Measurements from ENCODE around the gene MEI1.
A peak's percentile ranks its signal among the peaks of the same experiment; 100 is the strongest.
"Not testable (repeated sequence)": the region's sequence is repeated elsewhere in the genome, so short reads cannot be mapped to it uniquely, and the experiment has no call there.

Gene MEI1

GRCh38 chr22:41699264-41700107, at the start of gene MEI1:
Gene MEI1 (plus strand): TSS chr22:41699503. CDS start chr22:41699539, 36 bp downstream.
- peak; percentile 76 to 78 for DNase-seq (ENCODE audit: low read depth in 2 of 2)

DNA sequence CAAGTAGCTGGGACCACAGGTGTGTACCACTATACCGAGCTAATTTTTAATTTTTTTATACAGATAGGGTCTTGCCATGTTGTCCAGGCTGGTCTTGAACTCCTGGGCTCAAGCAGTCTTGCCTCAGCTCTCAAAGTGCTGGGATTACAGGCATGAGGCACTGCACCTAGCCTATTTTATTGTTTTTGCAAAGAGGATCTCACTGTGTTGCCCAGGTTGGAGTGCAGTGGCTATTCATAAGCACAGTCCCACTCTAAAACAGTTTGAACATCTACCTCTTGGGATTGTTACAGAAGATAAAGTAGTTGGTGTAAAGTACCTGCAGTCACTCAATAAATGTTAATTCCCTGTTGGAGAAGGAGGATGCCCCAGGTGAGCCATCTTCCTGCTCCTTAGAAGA, 49.1 kb upstream of the MEI1 start:
- no peak for DNase-seq (ENCODE audit: low read depth in 2 of 2)

DNA sequence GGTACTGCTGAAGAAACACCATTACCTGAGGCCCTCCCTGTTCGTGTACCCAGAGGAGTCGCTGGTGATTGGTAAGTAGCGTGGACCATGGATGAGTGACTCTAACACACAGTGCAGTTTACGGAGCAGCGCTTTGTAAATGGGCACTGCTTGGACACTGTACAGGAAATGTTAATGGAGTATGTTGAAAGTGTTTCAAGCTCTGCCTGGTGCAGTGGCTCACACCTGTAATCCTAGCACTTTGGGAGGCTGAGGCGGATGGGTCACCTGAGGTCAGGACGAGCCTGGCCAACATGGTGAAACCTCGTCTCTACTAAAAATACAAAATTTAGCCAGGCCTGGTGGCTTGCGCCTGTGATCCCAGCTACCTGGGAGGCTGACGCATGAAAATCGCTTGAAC, 48.5 kb upstream of the MEI1 start:
- no peak for DNase-seq (ENCODE audit: low read depth in 2 of 2)

DNA sequence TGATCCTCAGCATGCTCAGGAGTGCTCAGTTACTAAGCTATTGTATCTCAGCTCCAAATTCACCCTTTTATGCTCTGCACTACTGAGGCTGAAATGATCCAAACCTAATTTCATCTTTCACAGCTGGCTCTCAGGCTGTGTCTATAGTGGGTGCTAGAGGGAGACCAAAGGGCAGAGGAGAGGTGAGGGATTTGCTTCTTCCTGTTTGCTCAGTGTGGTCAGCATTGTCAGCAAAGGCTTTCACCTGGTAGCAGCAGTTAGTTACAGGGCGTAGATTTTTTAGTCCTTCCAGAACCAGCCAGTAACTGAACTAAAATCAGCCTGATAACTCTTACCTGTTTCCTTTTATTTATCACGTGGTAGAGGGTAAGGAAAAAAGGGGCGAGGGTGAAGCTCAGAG, 45.0 kb upstream of the MEI1 start:
- no peak for DNase-seq (ENCODE audit: low read depth in 2 of 2)

GRCh38 chr22:41656556-41656955, 42.7 kb upstream of the MEI1 start:
- DNase-seq (ENCODE audit: low read depth in 2 of 2) = no peak

- DNase-seq (ENCODE audit: low read depth in 2 of 2) = no peak
These were observed 41.6 kb upstream of the MEI1 start for GRCh38 chr22:41657709-41658108.

GRCh38 chr22:41658869-41659268, 40.4 kb upstream of the MEI1 start:
- DNase-seq (ENCODE audit: low read depth in 2 of 2) = no peak

DNA sequence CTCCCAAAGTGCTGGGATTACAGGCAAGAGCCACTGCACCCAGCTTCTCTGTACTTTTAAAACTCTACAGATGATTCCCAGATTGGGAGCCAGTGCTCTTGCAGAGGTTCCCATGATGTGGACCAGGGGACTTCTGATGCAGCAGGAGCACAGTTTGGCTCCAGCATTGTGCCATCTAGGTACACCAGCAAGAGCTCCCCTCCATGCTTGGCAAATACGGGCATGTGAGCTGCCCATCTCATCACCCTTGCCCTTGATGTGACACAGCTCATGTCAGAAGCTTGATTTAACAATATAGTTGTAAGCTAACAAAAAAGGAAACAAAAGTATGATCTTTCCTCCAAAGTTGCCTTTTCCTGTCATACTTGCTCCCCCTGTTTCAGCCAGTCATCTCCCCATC, 39.4 kb upstream of the MEI1 start:
- no peak for DNase-seq (ENCODE audit: low read depth in 2 of 2)

DNA sequence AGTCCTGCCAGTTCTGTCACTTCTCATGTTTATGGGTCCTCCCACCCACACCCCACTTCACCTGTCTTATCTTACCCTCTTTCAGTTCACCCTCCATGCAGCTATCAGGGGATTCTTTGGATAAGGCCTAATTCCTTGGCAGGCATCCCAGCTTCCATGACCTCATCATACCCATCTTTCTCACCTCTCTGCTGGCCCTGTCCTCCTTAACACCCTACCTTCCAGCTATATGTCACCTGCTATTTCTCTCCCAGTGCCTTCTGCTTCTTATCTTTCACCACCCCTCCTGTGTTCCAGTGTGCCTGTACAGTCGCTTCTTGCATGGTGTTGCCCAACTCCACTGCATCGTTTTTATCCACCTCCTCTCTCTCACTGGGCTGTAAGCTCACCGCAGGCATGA, 38.9 kb upstream of the MEI1 start:
- DNase-seq (ENCODE audit: low read depth in 2 of 2) = no peak

- DNase-seq (ENCODE audit: low read depth in 2 of 2) = no peak
These were observed 38.2 kb upstream of the MEI1 start for GRCh38 chr22:41661088-41661487.

- DNase-seq (ENCODE audit: low read depth in 2 of 2) = no peak
These were observed 37.6 kb upstream of the MEI1 start for GRCh38 chr22:41661713-41662112.

DNA sequence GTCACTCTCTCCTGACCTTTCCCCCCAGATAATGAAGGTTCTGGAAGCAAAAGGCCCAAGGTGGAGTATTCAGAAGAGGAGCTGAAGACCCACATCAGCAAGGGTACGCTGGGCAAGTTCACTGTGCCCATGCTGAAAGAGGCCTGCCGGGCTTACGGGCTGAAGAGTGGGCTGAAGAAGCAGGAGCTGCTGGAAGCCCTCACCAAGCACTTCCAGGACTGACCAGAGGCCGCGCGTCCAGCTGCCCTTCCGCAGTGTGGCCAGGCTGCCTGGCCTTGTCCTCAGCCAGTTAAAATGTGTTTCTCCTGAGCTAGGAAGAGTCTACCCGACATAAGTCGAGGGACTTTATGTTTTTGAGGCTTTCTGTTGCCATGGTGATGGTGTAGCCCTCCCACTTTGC, 35.7 kb upstream of the MEI1 start:
- DNase-seq (ENCODE audit: low read depth in 2 of 2) = not testable (repeated sequence)

GRCh38 chr22:41664490-41664889, 34.8 kb upstream of the MEI1 start:
- no peak for DNase-seq (ENCODE audit: low read depth in 2 of 2)

DNA sequence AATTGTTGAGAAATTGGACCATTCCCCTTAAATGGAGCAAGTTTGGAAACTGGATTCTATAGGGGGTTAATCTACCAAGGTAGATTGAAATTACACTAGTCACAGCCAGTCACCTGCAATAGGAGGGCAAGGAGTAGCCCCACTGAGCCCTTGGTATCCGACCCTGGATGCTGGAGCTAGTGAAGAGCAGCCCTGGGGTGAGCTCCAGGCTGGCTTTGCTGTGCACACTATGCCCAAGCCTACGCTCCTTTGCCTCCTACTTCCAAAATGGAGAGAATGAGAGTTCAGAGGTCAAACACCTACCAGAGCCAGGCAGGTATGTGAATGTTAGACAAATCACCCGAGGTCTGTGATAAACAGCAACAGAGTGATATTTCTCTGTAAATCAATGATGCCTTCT, 34.4 kb upstream of the MEI1 start:
- DNase-seq (ENCODE audit: low read depth in 2 of 2) = no peak

DNA sequence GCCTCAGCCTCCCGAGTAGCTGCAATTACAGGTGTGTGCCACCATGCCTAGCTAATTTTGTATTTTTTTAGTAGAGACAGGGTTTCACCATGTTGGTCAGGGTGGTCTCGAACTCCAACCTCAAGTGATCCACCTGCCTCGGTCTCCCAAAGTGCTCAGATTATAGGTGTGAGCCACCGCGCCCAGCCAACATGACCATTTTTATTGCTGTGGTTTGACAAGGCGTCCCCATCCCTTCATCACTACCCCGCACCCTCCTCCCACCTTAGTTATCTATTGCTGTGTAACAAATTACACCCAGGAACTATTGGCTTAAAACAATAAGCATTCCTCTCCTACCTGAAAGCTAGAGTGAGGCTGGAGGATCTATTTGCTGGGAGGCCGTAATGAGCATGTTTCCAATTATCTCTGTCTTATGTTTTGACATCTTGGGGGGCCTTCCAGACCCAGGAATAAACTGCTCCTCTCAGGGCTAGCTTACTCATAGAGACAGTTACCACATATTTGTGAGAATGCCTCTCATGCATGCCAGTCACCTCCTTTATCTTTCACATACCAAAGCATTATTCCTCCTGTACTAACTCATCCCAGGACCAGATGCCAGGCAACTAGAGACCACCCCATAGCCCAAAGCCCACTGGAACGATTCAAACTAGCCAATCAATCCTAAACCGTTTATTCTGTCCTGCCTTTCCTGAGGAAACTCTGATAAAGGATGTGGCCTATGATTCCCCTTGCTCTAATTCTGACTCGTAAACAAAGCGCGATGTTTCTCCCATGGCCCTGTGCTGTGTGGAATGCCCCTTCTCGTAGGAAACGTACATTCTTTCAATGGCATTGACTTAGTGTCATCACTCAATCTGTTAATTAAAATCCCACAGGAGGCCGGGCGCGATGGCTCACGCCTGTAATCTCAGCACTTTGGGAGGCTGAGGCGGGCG, 30.1 kb upstream of the MEI1 start:
- no peak for DNase-seq (ENCODE audit: low read depth in 2 of 2)

- not testable (repeated sequence) for DNase-seq (ENCODE audit: low read depth in 2 of 2)
These were observed 27.2 kb upstream of the MEI1 start for GRCh38 chr22:41672096-41672495.

DNA sequence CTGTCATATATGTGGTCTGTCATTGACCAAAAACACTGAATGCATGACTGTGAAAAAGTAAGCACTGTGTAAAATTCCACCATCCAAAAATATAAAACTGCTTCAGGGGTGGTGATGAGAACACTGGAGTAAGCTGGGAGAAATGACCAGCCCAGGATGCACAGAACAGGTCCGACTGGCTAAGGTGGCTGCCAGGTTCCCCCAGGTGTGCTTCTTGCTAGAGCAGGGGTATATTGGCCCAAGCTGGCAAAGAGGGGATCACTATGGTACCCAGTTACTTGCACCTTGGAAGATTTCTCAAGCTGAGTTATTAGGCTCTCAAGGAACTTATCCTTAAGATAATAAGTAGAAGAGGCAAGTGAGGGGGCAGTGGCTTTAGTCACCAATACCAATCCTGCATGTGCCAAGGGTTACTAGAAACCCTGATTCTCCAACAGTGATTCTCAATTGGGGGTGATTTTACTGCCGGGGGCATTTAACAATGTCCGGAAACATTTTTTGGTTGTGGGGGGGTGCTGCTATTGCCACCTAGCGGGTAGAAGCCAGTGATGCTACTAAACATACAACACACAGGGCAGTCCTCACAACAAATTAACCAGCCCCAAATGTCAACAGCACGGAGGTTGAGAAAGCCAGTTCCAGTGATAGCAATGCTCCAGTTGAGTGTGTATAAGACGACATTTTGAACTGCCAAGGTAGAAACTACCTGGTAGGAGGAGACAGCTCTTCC, 26.4 kb upstream of the MEI1 start:
- no peak for DNase-seq (ENCODE audit: low read depth in 2 of 2)

GRCh38 chr22:41674846-41675340, 24.4 kb upstream of the MEI1 start:
- DNase-seq (ENCODE audit: low read depth in 2 of 2) = no peak

DNA sequence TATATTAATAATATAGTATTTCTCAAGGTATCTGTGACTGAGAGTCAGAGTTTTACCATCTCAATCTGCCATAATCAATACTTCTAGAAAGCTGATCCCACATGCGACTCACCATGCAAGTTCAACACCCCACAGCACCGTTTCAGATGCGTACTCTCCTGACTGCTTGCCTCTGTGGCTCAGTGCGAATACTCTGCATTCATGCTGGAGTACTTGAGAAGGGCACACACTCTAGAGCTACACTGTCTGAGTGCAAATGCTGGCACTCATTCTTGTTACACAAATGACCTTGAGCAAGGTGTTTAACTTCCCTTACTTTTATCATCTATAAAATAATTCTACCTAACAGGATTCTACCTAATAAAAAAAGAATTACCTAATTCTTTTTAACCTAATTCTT, 23.2 kb upstream of the MEI1 start:
- DNase-seq (ENCODE audit: low read depth in 2 of 2) = no peak

GRCh38 chr22:41681616-41682015, 17.7 kb upstream of the MEI1 start:
- DNase-seq (ENCODE audit: low read depth in 2 of 2) = no peak

GRCh38 chr22:41682033-41682807, 17.1 kb upstream of the MEI1 start:
- DNase-seq (ENCODE audit: low read depth in 2 of 2) = peak; percentile 67 to 70

Data from activated CD8-positive, alpha-beta memory T cell treated with anti-CD3 and anti-CD28 coated beads for 4 hours (primary cell).